Measurements from ENCODE around the gene MAB21L4. TPM values are rescaled to one million over a fixed set of nuclear protein-coding genes. Genes with fewer than 3 reads are reported as not detected.

The MAB21L4 gene
- total RNA-seq, 2 experiments from 2014 or later = not detected

GRCh38 chr2:240919786-240920782 is 24.1 kb upstream of the MAB21L4 start:
- H3K27ac Mint-ChIP-seq = no peak overlapping the region
- intact Hi-C loops (cut with micrococcal nuclease) = loop anchor here (10.0 kb wide), 2 partner anchors 65 to 155 kb away; no protein-coding TSS in a partner anchor
- CTCF ChIA-PET = no interaction called here
- H3K9me3 Mint-ChIP-seq = no peaks in the 10 kb centered on the region
- H3K36me3 Mint-ChIP-seq (ENCODE audit: low read depth) = no peaks in the 10 kb centered on the region
- peak; percentile 4 for DNase-seq
- H3K4me3 Mint-ChIP-seq = no peak overlapping the region
- no peaks in the 10 kb centered on the region for H3K4me1 Mint-ChIP-seq (ENCODE audit: low read depth)
- H3K27me3 Mint-ChIP-seq (ENCODE audit: low read depth) = peaks cover 5% of the 10 kb centered on the region

GRCh38 chr2:240919161-240919781 is 23.3 kb upstream of the MAB21L4 start:
- CTCF ChIA-PET = no interaction called here
- DNase-seq = peak; percentile 2
- Mint-ChIP-seq H3K36me3 (ENCODE audit: low read depth) (no peaks in the 10 kb centered on the region), H3K4me1 (ENCODE audit: low read depth) (no peaks in the 10 kb centered on the region), H3K27me3 (ENCODE audit: low read depth) (peaks cover 5% of the 10 kb centered on the region), H3K27ac (no peak overlapping the region), H3K9me3 (no peaks in the 10 kb centered on the region), H3K4me3 (no peak overlapping the region)
- intact Hi-C loops (cut with micrococcal nuclease) = loop anchor here (10.0 kb wide), 2 partner anchors 66 to 156 kb away; no protein-coding TSS in a partner anchor

- intact Hi-C loops (cut with micrococcal nuclease) = loop anchor here (10.0 kb wide), 2 partner anchors 66 to 156 kb away; no protein-coding TSS in a partner anchor
- Mint-ChIP-seq H3K36me3 (ENCODE audit: low read depth) (no peaks in the 10 kb centered on the region), H3K9me3 (no peaks in the 10 kb centered on the region), H3K4me1 (ENCODE audit: low read depth) (no peaks in the 10 kb centered on the region), H3K27ac (no peak overlapping the region), H3K4me3 (no peak overlapping the region), H3K27me3 (ENCODE audit: low read depth) (peaks cover 5% of the 10 kb centered on the region)
- CTCF ChIA-PET = interaction anchor here (0.6 kb wide), 1 partner anchor 637 kb away, joined by 4 read pairs; no protein-coding TSS in a partner anchor
- peak; percentile 2 for DNase-seq
Measured at GRCh38 chr2:240918258-240919091, 22.5 kb upstream of the MAB21L4 start.

GRCh38 chr2:240917684-240918257 is 21.8 kb upstream of the MAB21L4 start:
- intact Hi-C loops (cut with micrococcal nuclease) = loop anchor here (10.0 kb wide), 2 partner anchors 67 to 157 kb away; no protein-coding TSS in a partner anchor
- CTCF ChIA-PET = interaction anchor here (0.6 kb wide), 1 partner anchor 638 kb away, joined by 4 read pairs; no protein-coding TSS in a partner anchor
- peaks cover 5% of the 10 kb centered on the region for H3K27me3 Mint-ChIP-seq (ENCODE audit: low read depth)
- no peak overlapping the region for H3K27ac Mint-ChIP-seq
- no peaks in the 10 kb centered on the region for H3K36me3 Mint-ChIP-seq (ENCODE audit: low read depth)
- no peak overlapping the region for H3K4me3 Mint-ChIP-seq
- no peak for DNase-seq
- H3K4me1 Mint-ChIP-seq (ENCODE audit: low read depth) = no peaks in the 10 kb centered on the region
- no peaks in the 10 kb centered on the region for H3K9me3 Mint-ChIP-seq

GRCh38 chr2:240917009-240917683 is 21.2 kb upstream of the MAB21L4 start:
- H3K9me3 Mint-ChIP-seq = no peaks in the 10 kb centered on the region
- CTCF ChIA-PET = no interaction called here
- intact Hi-C loops (cut with micrococcal nuclease) = loop anchor here (10.0 kb wide), 2 partner anchors 68 to 158 kb away; no protein-coding TSS in a partner anchor
- H3K27ac Mint-ChIP-seq = no peak overlapping the region
- H3K4me3 Mint-ChIP-seq = no peak overlapping the region
- DNase-seq = no peak
- no peaks in the 10 kb centered on the region for H3K36me3 Mint-ChIP-seq (ENCODE audit: low read depth)
- no peaks in the 10 kb centered on the region for H3K4me1 Mint-ChIP-seq (ENCODE audit: low read depth)
- H3K27me3 Mint-ChIP-seq (ENCODE audit: low read depth) = peaks cover 7% of the 10 kb centered on the region

GRCh38 chr2:240916571-240917008 is 20.6 kb upstream of the MAB21L4 start:
- CTCF ChIA-PET = no interaction called here
- no peak overlapping the region for H3K27ac Mint-ChIP-seq
- H3K27me3 Mint-ChIP-seq (ENCODE audit: low read depth) = peaks cover 10% of the 10 kb centered on the region
- H3K4me3 Mint-ChIP-seq = no peak overlapping the region
- H3K36me3 Mint-ChIP-seq (ENCODE audit: low read depth) = no peaks in the 10 kb centered on the region
- intact Hi-C loops (cut with micrococcal nuclease) = loop anchor here (10.0 kb wide), 2 partner anchors 68 to 158 kb away; no protein-coding TSS in a partner anchor
- DNase-seq = no peak
- H3K9me3 Mint-ChIP-seq = no peaks in the 10 kb centered on the region
- H3K4me1 Mint-ChIP-seq (ENCODE audit: low read depth) = no peaks in the 10 kb centered on the region

GRCh38 chr2:240915526-240916341 is 19.8 kb upstream of the MAB21L4 start:
- DNase-seq = no peak
- Mint-ChIP-seq H3K4me3 (no peak overlapping the region), H3K27ac (no peak overlapping the region), H3K36me3 (ENCODE audit: low read depth) (no peaks in the 10 kb centered on the region), H3K4me1 (ENCODE audit: low read depth) (no peaks in the 10 kb centered on the region), H3K9me3 (no peaks in the 10 kb centered on the region), H3K27me3 (ENCODE audit: low read depth) (peaks cover 10% of the 10 kb centered on the region)
- intact Hi-C loops (cut with micrococcal nuclease) = loop anchor here (10.0 kb wide), 2 partner anchors 69 to 159 kb away; no protein-coding TSS in a partner anchor
- CTCF ChIA-PET = interaction anchor here (1.3 kb wide), 1 partner anchor 39 kb away, joined by 5 read pairs; no protein-coding TSS in a partner anchor

GRCh38 chr2:240914645-240915525 is 18.9 kb upstream of the MAB21L4 start:
- intact Hi-C loops (cut with micrococcal nuclease) = loop anchor here (10.0 kb wide), 2 partner anchors 70 to 160 kb away; no protein-coding TSS in a partner anchor
- peaks cover 10% of the 10 kb centered on the region for H3K27me3 Mint-ChIP-seq (ENCODE audit: low read depth)
- no peak overlapping the region for H3K4me3 Mint-ChIP-seq
- H3K4me1 Mint-ChIP-seq (ENCODE audit: low read depth) = no peaks in the 10 kb centered on the region
- DNase-seq = no peak
- H3K27ac Mint-ChIP-seq = no peak overlapping the region
- no peaks in the 10 kb centered on the region for H3K9me3 Mint-ChIP-seq
- H3K36me3 Mint-ChIP-seq (ENCODE audit: low read depth) = no peaks in the 10 kb centered on the region
- CTCF ChIA-PET = interaction anchor here (0.6 to 1.6 kb wide), 8 partner anchors 24 to 321 kb away, joined by 3 to 6 read pairs (median 3); no protein-coding TSS in a partner anchor

- Mint-ChIP-seq H3K27me3 (ENCODE audit: low read depth) (peaks cover 10% of the 10 kb centered on the region), H3K4me3 (no peak overlapping the region), H3K9me3 (no peaks in the 10 kb centered on the region), H3K27ac (no peak overlapping the region), H3K36me3 (ENCODE audit: low read depth) (no peaks in the 10 kb centered on the region), H3K4me1 (ENCODE audit: low read depth) (no peaks in the 10 kb centered on the region)
- CTCF ChIA-PET = interaction anchor here (0.6 to 1.6 kb wide), 10 partner anchors 23 to 320 kb away, joined by 3 to 6 read pairs (median 3); no protein-coding TSS in a partner anchor
- peak; percentile 75 for DNase-seq
- intact Hi-C loops (cut with micrococcal nuclease) = loop anchor here (10.0 kb wide), 2 partner anchors 71 to 161 kb away; no protein-coding TSS in a partner anchor
Measured at GRCh38 chr2:240913810-240914644, 18.1 kb upstream of the MAB21L4 start.

Data from activated naive CD4-positive, alpha-beta T cell treated with anti-CD3 and anti-CD28 coated beads for 36 hours (primary cell).